Large intestine (tissue), 3 donors: Measurements from ENCODE around the gene CAMTA1. TPM values are rescaled to one million over a fixed set of nuclear protein-coding genes. Genes with fewer than 3 reads are reported as not detected.

Source experiments
- DNase-seq, 2 donors: peaks; one replicate each; pipeline versions ENCODE4 v3.0.0 to v3.0.0-alpha.2; 2013
- H3K27ac ChIP-seq: one replicate; pipeline ENCODE4 v1.5.1; 2013; ENCODE audit warnings: low read length
- H3K27me3 ChIP-seq: 2 replicates; pipeline ENCODE4 v1.6.1; 2013; ENCODE audit warnings: low read length; ENCODE audit not compliant: control insufficient read depth, insufficient read depth
- H3K36me3 ChIP-seq: 2 replicates; pipeline ENCODE4 v1.6.1; 2013; ENCODE audit warnings: low read length; ENCODE audit not compliant: control insufficient read depth, insufficient read depth
- H3K4me1 ChIP-seq: one replicate; pipeline ENCODE4 v1.6.1; 2013; ENCODE audit warnings: low read length; ENCODE audit not compliant: control insufficient read depth, insufficient read depth
- H3K4me3 ChIP-seq: one replicate; pipeline ENCODE4 v1.5.1; 2013; ENCODE audit warnings: low read length
- H3K9me3 ChIP-seq: one replicate; pipeline ENCODE4 v1.6.1; 2013; ENCODE audit warnings: mild to moderate bottlenecking, low read depth, low read length, moderate library complexity; ENCODE audit not compliant: control insufficient read depth
- WGBS: methylation state at CpG from one replicate; pipeline ENCODE4 v1.1.5; 2013; ENCODE audit warnings: low lambda C conversion rate; ENCODE audit not compliant: insufficient coverage; 5-methylcytosine and 5-hydroxymethylcytosine counted together
- polyA plus RNA-seq: library from polyadenylated mRNA; unstranded; fragments of 120-200 nt; gene quantifications from one replicate; pipeline ENCODE4 v1.2.1, GENCODE V29; 2013

Gene CAMTA1
- polyA plus RNA-seq, 1 donor: 67.9 TPM

DNA sequence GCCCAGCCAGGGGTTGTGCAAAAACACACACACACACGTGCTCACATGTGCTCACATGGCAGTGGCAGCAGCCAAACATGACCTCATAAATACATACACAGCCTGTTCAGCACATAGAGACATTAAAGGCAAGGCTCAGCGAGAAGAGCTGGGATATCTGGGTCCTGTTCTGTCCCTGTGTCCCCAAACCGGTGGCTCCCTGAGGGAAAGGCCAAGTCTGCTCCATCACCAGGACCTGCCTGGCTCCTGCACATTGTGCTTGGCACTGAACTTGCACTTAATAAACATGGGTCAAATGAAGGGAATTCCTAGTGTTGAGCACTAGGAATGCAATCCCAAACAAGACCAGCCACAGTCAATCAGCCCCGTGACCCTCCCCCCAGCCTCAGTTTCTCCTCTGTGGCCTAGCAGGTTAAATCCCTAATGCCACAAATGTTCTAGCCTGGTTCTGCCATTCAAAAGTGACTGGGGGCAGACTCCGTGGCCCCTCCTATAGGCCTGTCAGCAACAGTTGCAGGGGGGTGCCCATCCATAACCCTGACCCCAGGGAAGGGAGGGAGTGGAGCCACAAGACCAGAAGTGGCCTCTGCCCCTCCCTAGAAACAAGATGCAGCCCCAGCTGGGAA, 825.0 kb downstream of the CAMTA1 start:
- DNase-seq: no peak
- Histone ChIP-seq H3K4me3 (no peak overlapping the region), H3K36me3 (no peaks in the 10 kb centered on the region), H3K27me3 (no peaks in the 10 kb centered on the region), H3K9me3 (no peaks in the 10 kb centered on the region), H3K27ac (no peak overlapping the region), H3K4me1 (no peaks in the 10 kb centered on the region)
- no CpG with 5 or more reads among the region's 5 CpGs for WGBS

DNA sequence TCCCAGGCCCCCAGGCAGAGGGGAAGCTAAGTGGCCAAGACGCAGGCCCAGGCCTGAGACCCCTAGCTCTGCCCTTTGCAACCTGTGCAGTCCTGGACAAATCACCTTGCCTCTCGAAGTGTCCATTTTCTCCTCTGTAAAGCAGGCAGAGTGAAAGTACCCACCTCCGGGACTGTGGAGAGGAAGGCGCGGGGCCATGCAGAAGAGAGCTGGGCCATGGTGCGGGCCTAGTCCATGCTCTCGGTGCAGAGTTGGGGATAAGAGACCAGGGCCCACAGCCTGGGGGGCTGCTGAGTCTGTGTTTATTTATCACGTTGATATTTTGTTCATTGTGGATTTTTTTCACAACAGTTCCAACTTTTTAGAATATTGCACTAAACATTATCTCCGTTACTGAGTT, 825.7 kb downstream of the CAMTA1 start:
- H3K9me3 ChIP-seq: no peaks in the 10 kb centered on the region
- no peaks in the 10 kb centered on the region for H3K27me3 ChIP-seq
- H3K4me3 ChIP-seq: no peak overlapping the region
- DNase-seq: no peak
- H3K4me1 ChIP-seq: no peaks in the 10 kb centered on the region
- WGBS: 100% methylated on average over 1 of the region's 9 CpGs
- no peaks in the 10 kb centered on the region for H3K36me3 ChIP-seq
- no peak overlapping the region for H3K27ac ChIP-seq

DNA sequence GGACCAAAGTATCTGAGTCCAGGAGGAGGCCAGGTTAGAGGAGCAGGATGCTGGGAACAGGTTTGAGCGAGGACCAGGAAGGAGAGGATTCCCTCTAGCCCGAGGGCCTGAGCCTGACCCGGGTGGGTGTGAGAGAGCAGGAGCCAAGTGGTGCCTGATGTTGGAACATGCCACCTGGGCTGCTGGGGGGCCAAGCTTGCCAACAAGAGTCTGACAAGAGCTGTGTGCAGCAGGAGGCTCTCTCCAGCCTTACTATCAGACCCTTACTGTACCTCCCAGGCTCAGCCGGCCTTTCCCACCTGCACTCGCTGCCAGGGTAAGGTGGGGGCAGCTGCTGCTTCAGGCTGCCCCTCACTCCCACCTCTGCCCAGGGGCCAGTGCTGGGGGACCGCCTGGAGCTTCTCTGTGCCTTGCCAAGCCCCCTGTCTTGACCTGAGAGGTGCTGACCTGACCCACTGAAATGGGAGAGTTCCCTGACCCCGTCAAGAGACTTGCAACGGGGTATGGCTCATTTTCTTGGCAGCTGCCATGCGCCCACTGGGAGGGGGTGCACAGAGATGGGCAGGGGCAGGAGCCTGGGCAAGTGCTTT, 826.3 kb downstream of the CAMTA1 start:
- H3K36me3 ChIP-seq: no peaks in the 10 kb centered on the region
- H3K4me1 ChIP-seq: no peaks in the 10 kb centered on the region
- no peak for DNase-seq
- no peaks in the 10 kb centered on the region for H3K9me3 ChIP-seq
- H3K27me3 ChIP-seq: no peaks in the 10 kb centered on the region
- WGBS: no CpG with 5 or more reads among the region's 9 CpGs
- H3K4me3 ChIP-seq: no peak overlapping the region
- H3K27ac ChIP-seq: no peak overlapping the region

DNA sequence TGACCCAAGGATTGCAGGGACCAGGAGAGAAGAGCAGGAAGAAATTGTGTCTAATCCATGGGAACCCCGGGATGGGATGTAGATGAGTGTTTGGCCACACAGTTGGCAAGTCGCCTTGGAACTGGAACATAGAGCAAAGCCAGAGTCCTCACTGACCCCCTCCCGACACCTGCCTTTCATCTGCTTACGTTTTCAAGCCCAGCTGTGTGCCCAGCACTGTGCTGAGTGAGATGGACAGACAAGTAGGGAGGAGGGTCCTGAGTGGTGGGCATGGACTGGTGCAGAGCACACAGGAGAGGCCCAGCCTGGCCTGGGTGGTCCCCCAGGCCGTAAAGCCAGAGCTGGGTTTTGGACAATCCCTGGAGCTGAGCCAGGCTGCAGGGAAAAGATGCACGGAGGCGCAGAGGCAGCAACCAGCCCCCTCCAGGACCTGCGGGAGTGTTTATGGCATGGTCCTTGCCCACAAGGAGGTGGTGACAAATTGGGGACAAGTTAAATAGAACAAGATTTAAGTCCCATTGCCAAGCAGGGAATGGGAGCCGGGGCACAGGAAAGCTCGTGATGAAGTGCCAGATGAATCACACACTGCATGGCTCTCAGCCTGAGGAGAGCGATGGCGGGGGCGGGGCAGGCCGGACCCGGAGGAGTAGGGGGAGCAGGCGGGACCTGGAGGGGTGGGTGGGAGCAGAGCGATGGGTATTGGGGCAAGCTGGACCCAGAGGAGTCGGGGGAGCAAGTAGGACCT, 828.0 kb downstream of the CAMTA1 start:
- no peak overlapping the region for H3K27ac ChIP-seq
- H3K36me3 ChIP-seq: no peaks in the 10 kb centered on the region
- H3K4me1 ChIP-seq: no peaks in the 10 kb centered on the region
- H3K9me3 ChIP-seq: no peaks in the 10 kb centered on the region
- no peaks in the 10 kb centered on the region for H3K27me3 ChIP-seq
- DNase-seq: no peak
- no CpG with 5 or more reads among the region's 18 CpGs for WGBS
- no peak overlapping the region for H3K4me3 ChIP-seq

DNA sequence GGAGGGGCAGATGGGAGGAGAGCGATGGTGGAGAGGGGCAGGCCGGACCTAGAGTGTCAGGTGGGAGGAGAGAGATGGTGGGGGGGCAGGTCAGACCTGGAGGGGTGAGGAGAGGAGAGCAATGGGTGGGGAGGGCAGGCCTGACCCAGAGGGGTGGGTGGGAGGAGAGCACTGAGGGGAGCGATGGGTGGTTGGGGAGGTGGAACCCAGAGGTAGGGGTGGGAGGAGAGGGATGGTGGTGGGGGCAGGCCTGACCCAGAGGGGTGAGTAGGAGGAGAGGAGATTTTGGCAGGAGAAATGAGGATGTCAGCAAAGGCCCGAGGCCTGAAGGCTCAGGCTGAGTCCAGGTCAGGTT, 828.6 kb downstream of the CAMTA1 start:
- 82% methylated on average over 3 of the region's 4 CpGs for WGBS
- H3K36me3 ChIP-seq: no peaks in the 10 kb centered on the region
- H3K27ac ChIP-seq: no peak overlapping the region
- H3K4me3 ChIP-seq: no peak overlapping the region
- no peak for DNase-seq
- H3K27me3 ChIP-seq: no peaks in the 10 kb centered on the region
- H3K4me1 ChIP-seq: no peaks in the 10 kb centered on the region
- H3K9me3 ChIP-seq: no peaks in the 10 kb centered on the region

DNA sequence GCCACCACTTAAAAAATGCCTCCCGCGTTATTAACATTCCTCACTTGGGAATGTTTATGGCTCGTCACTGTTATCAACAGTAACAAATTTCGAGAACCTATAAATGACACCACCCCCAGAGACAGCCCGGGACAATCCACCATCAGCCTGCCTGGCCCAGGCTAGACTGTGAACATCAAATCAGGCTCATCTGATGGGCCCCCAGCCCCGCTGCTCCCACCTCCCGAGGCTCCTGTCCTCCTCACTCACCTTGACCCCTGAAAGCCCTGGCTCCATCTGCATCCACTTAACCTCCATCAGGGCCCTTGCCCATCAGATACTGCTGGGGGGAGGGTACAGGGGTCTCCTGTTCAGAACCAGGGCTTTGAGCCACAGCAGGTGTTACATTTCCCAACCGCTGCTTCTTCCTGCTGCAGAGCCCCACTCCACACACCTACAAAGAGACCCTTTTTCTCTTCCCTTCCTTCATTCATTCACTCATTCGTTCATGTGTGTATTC, 829.4 kb downstream of the CAMTA1 start:
- Histone ChIP-seq H3K4me1 (no peaks in the 10 kb centered on the region), H3K4me3 (no peak overlapping the region), H3K36me3 (no peaks in the 10 kb centered on the region), H3K27ac (no peak overlapping the region), H3K27me3 (no peaks in the 10 kb centered on the region), H3K9me3 (no peaks in the 10 kb centered on the region)
- 80% methylated on average over 1 of the region's 9 CpGs for WGBS
- DNase-seq: no peak

DNA sequence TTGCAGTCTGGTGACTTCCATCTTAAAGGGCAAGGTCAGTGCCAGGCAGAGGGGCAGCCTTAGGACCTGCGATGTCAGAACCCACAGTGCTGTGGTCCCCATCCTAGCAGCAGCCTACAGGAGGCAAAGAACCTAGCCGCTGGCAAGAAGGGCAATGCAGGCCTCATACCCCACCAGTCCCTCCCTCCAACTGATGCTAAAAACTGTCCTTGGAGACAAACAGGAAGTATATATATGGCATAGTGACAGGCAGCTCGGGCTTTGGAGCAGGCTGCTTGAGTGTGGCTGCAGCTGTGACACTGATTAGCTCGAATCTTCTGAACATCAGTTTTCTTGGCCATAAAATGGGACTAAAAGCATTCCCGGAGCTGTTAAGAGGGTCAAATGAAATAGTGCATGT, 829.9 kb downstream of the CAMTA1 start:
- no peak overlapping the region for H3K4me3 ChIP-seq
- WGBS: no CpG with 5 or more reads among the region's 5 CpGs
- H3K27ac ChIP-seq: no peak overlapping the region
- DNase-seq: no peak
- H3K36me3 ChIP-seq: no peaks in the 10 kb centered on the region
- H3K27me3 ChIP-seq: no peaks in the 10 kb centered on the region
- H3K9me3 ChIP-seq: no peaks in the 10 kb centered on the region
- no peaks in the 10 kb centered on the region for H3K4me1 ChIP-seq

DNA sequence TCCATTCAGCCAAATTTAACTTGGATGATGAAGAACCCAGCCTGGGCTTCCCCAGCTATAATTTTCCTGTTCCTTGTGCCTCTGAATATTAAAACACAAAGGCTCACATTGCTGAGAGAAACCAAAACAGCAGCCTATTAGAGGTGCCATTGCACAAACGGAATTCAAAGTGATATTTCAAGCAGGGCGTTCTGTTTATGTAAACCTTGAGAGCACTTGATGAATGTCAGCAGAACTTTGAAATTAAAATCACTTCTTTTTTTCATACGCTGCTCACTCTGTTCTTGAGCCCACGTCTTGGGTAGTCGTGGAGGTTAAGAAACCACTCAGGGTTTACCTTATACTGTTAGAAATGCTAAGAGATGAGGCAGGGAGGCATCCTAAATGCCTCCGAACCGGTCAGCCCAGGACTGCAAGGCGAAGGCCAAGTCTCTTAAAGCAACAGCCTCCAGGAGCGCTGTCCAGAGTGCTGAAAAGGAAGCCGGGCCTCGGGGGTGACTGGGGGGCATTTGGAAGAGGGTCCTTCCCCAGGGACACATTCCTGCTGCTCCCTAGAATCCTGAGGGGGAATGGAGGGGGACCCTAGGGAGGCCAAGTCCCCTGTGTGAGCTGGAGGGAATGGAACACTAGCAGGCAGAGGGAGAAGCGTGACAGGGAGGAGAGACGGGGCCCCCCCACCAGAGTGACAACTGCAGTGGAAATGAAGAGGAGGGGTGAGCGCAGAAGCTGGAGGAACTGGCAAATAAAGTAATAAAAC, 831.0 kb downstream of the CAMTA1 start:
- Histone ChIP-seq H3K4me3 (no peak overlapping the region), H3K9me3 (no peaks in the 10 kb centered on the region), H3K4me1 (peaks cover 5% of the 10 kb centered on the region), H3K36me3 (no peaks in the 10 kb centered on the region), H3K27ac (no peak overlapping the region), H3K27me3 (no peaks in the 10 kb centered on the region)
- DNase-seq: peak; percentile 8 to 11
- WGBS: no CpG with 5 or more reads among the region's 14 CpGs

DNA sequence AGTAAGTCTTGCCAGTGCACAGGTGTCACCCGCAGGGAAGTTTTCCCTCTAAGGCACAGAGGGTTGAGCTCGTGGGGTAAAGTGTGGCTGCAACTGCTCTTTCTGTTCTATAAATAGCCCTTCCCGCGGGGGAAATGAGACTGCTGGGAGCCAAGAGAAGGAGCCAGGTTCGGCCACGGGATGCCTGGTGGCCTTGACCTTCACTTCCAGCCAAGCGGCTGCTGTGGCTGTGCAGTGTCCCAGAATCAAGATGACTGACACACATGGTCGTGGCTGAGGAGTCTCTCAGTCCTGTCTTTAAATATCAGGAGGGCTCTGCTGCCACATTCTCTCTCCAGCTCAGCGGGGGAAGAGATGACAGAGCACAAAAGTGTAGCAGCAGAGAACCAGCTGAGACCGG, 831.7 kb downstream of the CAMTA1 start:
- H3K9me3 ChIP-seq: no peaks in the 10 kb centered on the region
- no peak overlapping the region for H3K4me3 ChIP-seq
- H3K36me3 ChIP-seq: no peaks in the 10 kb centered on the region
- H3K4me1 ChIP-seq: peaks cover 5% of the 10 kb centered on the region
- H3K27me3 ChIP-seq: no peaks in the 10 kb centered on the region
- no peak for DNase-seq
- WGBS: no CpG with 5 or more reads among the region's 10 CpGs
- H3K27ac ChIP-seq: no peak overlapping the region

DNA sequence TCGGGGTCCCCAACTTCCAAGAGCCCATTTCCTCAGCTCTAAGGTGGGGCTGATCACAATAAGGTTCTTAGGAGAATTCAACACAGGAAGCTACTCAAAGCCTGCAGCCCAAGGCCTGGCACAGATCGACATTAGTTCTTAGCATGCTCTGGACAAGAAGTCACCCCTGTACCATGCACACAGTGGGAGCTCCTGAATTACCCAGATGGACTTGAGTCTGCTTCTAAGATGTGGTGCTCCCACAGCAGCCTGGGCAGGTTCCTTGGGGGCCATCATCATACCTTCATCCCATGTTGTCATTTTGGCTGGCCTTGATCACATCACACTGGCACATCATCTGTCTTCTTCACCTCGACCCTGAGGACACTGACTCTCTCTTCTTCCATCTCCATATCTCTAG, 832.6 kb downstream of the CAMTA1 start:
- H3K4me3 ChIP-seq: no peak overlapping the region
- H3K4me1 ChIP-seq: peaks cover 5% of the 10 kb centered on the region
- WGBS: no CpG with 5 or more reads among the region's 3 CpGs
- no peaks in the 10 kb centered on the region for H3K27me3 ChIP-seq
- no peak for DNase-seq
- H3K27ac ChIP-seq: no peak overlapping the region
- H3K9me3 ChIP-seq: no peaks in the 10 kb centered on the region
- H3K36me3 ChIP-seq: no peaks in the 10 kb centered on the region
